Progenitor cell of endocrine pancreas (in vitro differentiated cells): ENCODE measurements around the gene MME. TPM values are rescaled to one million over a fixed set of nuclear protein-coding genes. Genes with fewer than 3 reads are reported as not detected.

Experiments
- DNase-seq: peaks from one replicate; pipeline ENCODE4 v3.0.0; 2021; ENCODE audit warnings: low spot score; ENCODE audit not compliant: unreplicated experiment
- H3K27ac Mint-ChIP-seq: 2 replicates; pipeline ENCODE4 v1.8.0; 2021; ENCODE audit warnings: mild to moderate bottlenecking, moderate library complexity, mixed read lengths
- H3K27me3 Mint-ChIP-seq: 2 replicates; pipeline ENCODE4 v1.8.0; 2021; ENCODE audit warnings: mixed read lengths
- H3K36me3 Mint-ChIP-seq: 2 replicates; pipeline ENCODE4 v1.8.0; 2022; ENCODE audit warnings: mixed read lengths; ENCODE audit not compliant: insufficient read depth
- H3K4me1 Mint-ChIP-seq: 2 replicates; pipeline ENCODE4 v1.8.0; 2021; ENCODE audit warnings: low read depth, mixed read lengths
- H3K4me3 Mint-ChIP-seq: 2 replicates; pipeline ENCODE4 v1.8.0; 2021; ENCODE audit warnings: low read depth, mild to moderate bottlenecking, moderate library complexity, mixed read lengths
- H3K9me3 Mint-ChIP-seq: 2 replicates; pipeline ENCODE4 v1.8.0; 2021; ENCODE audit warnings: low read depth, mixed read lengths
- total RNA-seq: library from RNA; stranded (reverse); gene quantifications from 2 replicates; pipeline ENCODE4 v1.2.1, GENCODE V29; 2021
- TF ChIP-seq, protein P1 (sequence below): fragments of 200-600 bp; sonication (generic); IDR thresholded peaks from one replicate; pipeline ENCODE4 v1.5.0; 2021; ENCODE audit warnings: antibody characterized with exemption, mild to moderate bottlenecking; ENCODE audit not compliant: unreplicated experiment

MME gene
- total RNA-seq, 1 donor from 2014 or later, result 0.93 TPM

DNA sequence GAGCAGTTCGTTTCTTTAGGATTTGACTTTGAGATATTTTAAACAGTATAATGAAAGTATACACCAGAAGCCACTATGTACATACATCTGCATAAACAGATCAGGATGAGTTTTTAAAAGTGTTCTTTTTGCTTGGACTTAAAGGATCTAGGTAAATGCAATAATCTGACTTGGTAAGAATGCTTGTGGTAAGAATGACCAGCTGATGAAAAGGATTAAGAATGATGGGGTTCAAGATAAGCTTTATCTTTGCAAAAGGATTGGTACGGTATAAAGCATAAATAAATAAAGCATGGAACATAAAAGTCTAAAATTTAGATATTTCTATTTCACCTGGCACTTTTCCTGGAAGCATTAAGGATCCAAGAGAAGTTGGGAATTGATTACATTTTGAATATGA, 9.8 kb upstream of the MME start:
- Mint-ChIP-seq H3K27ac (no peak overlapping the region), H3K4me1 (no peaks in the 10 kb centered on the region), H3K4me3 (no peak overlapping the region), H3K9me3 (no peaks in the 10 kb centered on the region), H3K27me3 (no peaks in the 10 kb centered on the region), H3K36me3 (no peaks in the 10 kb centered on the region)
- no peak for DNase-seq
- TF ChIP-seq, protein P1, sequence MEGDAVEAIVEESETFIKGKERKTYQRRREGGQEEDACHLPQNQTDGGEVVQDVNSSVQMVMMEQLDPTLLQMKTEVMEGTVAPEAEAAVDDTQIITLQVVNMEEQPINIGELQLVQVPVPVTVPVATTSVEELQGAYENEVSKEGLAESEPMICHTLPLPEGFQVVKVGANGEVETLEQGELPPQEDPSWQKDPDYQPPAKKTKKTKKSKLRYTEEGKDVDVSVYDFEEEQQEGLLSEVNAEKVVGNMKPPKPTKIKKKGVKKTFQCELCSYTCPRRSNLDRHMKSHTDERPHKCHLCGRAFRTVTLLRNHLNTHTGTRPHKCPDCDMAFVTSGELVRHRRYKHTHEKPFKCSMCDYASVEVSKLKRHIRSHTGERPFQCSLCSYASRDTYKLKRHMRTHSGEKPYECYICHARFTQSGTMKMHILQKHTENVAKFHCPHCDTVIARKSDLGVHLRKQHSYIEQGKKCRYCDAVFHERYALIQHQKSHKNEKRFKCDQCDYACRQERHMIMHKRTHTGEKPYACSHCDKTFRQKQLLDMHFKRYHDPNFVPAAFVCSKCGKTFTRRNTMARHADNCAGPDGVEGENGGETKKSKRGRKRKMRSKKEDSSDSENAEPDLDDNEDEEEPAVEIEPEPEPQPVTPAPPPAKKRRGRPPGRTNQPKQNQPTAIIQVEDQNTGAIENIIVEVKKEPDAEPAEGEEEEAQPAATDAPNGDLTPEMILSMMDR, result no peak

DNA sequence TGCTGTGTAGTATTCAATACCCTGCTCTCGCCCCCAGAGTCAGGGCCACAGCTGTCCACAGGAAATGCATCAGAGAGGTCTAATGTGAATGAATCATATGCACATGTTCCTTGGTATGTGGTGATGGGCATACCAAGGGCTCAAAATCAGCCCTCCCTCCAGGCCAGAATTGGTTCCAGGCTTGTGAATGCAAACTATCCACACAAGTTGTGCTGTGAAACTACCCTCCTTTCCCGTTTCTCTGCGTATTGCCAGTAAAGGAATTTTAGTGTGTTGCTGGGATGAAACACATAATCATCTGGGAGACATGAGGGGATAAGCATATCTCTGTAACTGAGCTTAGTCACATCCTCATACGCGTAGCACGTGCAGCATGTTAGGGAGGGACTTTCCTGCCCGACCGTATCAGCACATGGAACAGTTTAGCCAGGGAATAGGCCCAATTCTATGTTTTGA, 9.2 kb upstream of the MME start:
- Mint-ChIP-seq H3K36me3 (no peaks in the 10 kb centered on the region), H3K27me3 (peaks cover 3% of the 10 kb centered on the region), H3K27ac (no peak overlapping the region), H3K4me1 (no peaks in the 10 kb centered on the region), H3K9me3 (peaks cover 3% of the 10 kb centered on the region), H3K4me3 (no peak overlapping the region)
- DNase-seq, result no peak
- TF ChIP-seq, protein P1, result no peak

DNA sequence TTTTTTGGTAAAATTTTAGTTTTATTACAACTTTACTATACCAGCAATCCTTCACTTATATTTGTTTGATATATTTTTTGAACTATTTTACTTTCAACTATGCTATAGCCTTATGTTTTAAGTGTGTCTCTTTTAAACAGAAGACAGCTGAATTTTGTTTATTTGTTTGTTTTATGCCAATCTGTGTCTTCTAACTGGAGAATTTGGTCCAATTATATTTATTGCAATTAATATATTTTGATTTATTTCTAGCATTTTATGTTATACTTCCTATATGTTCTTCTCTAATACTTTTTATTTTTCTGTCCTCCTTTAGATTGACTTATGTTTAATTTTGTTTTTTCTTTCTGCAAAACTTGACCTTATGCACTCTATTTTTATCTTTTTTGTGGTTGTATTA, 4.9 kb upstream of the MME start:
- peaks cover 6% of the 10 kb centered on the region for H3K4me1 Mint-ChIP-seq
- TF ChIP-seq, protein P1, result no peak
- no peaks in the 10 kb centered on the region for H3K36me3 Mint-ChIP-seq
- H3K9me3 Mint-ChIP-seq, result peaks cover 3% of the 10 kb centered on the region
- no peak overlapping the region for H3K4me3 Mint-ChIP-seq
- H3K27ac Mint-ChIP-seq, result no peak overlapping the region
- H3K27me3 Mint-ChIP-seq, result peaks cover 36% of the 10 kb centered on the region
- no peak for DNase-seq

DNA sequence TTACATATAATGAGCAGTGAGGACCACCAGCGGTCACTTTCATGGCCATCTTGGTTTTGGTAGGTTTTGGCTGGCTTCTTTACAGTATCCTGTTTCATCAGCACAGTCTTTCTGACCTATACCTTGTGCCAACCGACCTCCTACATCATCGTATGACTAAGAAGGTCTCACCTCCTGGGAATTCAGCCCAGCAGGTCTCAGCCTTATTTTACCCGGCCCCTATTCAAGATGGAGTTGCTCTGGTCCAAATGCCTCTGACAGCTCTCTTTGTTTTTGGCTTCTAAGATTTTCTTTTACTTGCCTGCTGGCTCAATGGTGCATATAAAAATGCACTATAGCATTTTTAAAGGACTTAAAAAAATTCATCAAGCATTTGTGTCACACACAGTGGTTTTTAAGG, 3.2 kb upstream of the MME start:
- Mint-ChIP-seq H3K27me3 (peaks cover 53% of the 10 kb centered on the region), H3K36me3 (no peaks in the 10 kb centered on the region), H3K9me3 (peaks cover 3% of the 10 kb centered on the region), H3K4me3 (no peak overlapping the region), H3K27ac (no peak overlapping the region), H3K4me1 (peaks cover 9% of the 10 kb centered on the region)
- TF ChIP-seq, protein P1, result no peak
- no peak for DNase-seq

DNA sequence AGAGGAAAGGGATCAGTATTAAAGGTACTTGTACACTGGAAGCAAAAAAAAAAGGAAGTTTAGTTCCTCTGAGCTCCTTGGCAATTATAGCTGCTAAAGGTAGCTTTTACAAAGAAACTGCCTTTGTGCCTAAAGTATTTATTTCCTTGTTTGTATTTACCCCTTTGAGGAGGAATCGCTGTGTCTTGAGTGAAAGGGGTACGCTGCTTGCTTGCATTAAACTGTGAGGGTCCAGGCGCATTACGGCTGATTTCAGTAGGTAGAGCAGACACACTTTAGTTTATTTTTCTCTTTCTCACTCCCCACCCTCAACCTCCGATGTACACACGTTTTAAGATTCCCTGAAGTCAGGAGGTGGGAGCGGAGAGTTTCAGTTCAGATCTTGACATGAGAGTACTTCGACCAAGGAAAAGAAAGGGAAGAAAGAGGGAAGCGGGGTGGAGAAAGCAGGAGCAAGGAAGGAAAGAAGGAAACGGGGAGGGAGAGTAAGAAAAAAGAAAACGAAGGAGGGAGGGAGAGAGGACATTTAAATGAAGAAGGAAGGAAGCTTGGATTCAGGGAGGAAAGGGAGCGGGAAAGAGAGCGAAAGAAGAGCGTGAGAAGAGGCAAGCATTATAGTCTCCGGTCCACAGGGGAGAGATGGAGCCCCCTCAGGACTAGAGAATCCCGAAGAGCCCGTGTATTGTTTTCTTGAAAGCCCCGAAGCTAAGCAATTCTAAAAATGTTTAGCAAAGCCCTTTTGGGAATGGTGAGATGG, 1.2 kb upstream of the MME start:
- no peak for DNase-seq
- Mint-ChIP-seq H3K9me3 (peaks cover 3% of the 10 kb centered on the region), H3K27ac (no peak overlapping the region), H3K27me3 (peaks cover 66% of the 10 kb centered on the region), H3K4me1 (peaks cover 9% of the 10 kb centered on the region), H3K36me3 (no peaks in the 10 kb centered on the region), H3K4me3 (peak overlapping the region; percentile 70)
- TF ChIP-seq, protein P1, result no peak
